HepG2 (cell line): ENCODE results near the gene NELL2. TPM values are rescaled to one million over a fixed set of nuclear protein-coding genes. Genes with fewer than 3 reads are reported as not detected.

Source experiments
- ATAC-seq: fragments of 200-7000 bp; cut with Tn5 transposase; 3 replicates; pipeline ENCODE4 v1.9.1; 2020; ENCODE audit warnings: mild to moderate bottlenecking, moderate library complexity
- BruUV-seq: library from RNA; stranded (reverse); fragments of 400-500 nt; replicated peaks from 2 replicates; lab custom pipeline; 2021; lab: Mats Ljungman, UMichigan
- CTCF ChIA-PET: fragments of 300-600 bp; formaldehyde crosslinking; extraction: SDS; loops from one replicate; lab custom pipeline; 2021; ENCODE audit warnings: low total read pairs, inconsistent platforms, low intra/inter-chr PET ratio; lab: Yijun Ruan, JAX
- POLR2A ChIA-PET: fragments of 350-600 bp; sonication (Branson Sonifier 250); formaldehyde crosslinking; loops from one replicate; lab custom pipeline; 2020; ENCODE audit warnings: antibody characterized with exemption, inconsistent platforms; lab: Yijun Ruan, JAX
- DNase-seq: peaks from one replicate; pipeline ENCODE4 v3.0.0-alpha.2; 2015; ENCODE audit warnings: low spot score
- FAIRE-seq: peaks from 3 replicates; lab custom pipeline; 2011; peaks lifted over from hg19 to GRCh38; lab: Jason Lieb, UNC
- H2AFZ ChIP-seq: one replicate; pipeline ENCODE4 v1.6.1; 2011; ENCODE audit warnings: low read length, inconsistent platforms
- H3K27ac ChIP-seq: fragments of 300-600 bp; 3 replicates; pipeline ENCODE4 v1.8.0; 2011; ENCODE audit warnings: mixed run types, mild to moderate bottlenecking, mixed read lengths, low read length, inconsistent platforms; ENCODE audit not compliant: insufficient read depth; ENCODE audit errors: extremely low read length
- H3K27me3 ChIP-seq, 2 experiments: fragments of 200-600 bp in 1 of 2; 2 replicates in 1 of 2; 3 replicates in 1 of 2; pipeline versions ENCODE4 v1.6.0 to v1.8.0; 2011; ENCODE audit warnings: low read length in 2 of 2, mild to moderate bottlenecking in 2 of 2, moderate library complexity in 2 of 2, inconsistent platforms in 1 of 2; ENCODE audit not compliant: insufficient read depth in 2 of 2, control insufficient read depth in 1 of 2
- H3K36me3 ChIP-seq, 2 experiments: fragments of 200-600 bp in 1 of 2; replicated peaks in 1 of 2; 2 replicates in 1 of 2; 3 replicates in 1 of 2; pipeline versions ENCODE4 v1.5.1 to v1.8.0; 2011; ENCODE audit warnings: low read length in 2 of 2, inconsistent platforms in 1 of 2; ENCODE audit not compliant: insufficient read depth in 2 of 2, control insufficient read depth in 1 of 2
- H3K4me1 ChIP-seq: 2 replicates; pipeline ENCODE4 v1.5.1; 2012; ENCODE audit warnings: low read length, inconsistent platforms; ENCODE audit not compliant: insufficient read depth
- H3K4me2 ChIP-seq: 2 replicates; pipeline ENCODE4 v1.6.0; 2011; ENCODE audit warnings: low read depth, low read length, inconsistent platforms
- H3K4me3 ChIP-seq, 3 experiments: fragments of 200-600 bp in 1 of 3; sonication (generic), shearing (Covaris generic) in 1 of 3; replicated peaks in 1 of 3; 2 replicates each; pipeline ENCODE4 v1.5.1; 2011 to 2016; ENCODE audit warnings: low read length in 3 of 3, inconsistent platforms in 2 of 3, low read depth in 2 of 3, mild to moderate bottlenecking in 2 of 3, control low read depth in 1 of 3, mixed read lengths in 1 of 3; ENCODE audit not compliant: insufficient read depth in 1 of 3
- H3K79me2 ChIP-seq: one replicate; pipeline ENCODE4 v1.6.1; 2011; ENCODE audit warnings: low read length, inconsistent platforms; ENCODE audit not compliant: insufficient read depth
- H3K9ac ChIP-seq: 2 replicates; pipeline ENCODE4 v1.6.0; 2011; ENCODE audit warnings: mild to moderate bottlenecking, low read depth, low read length, inconsistent platforms; ENCODE audit not compliant: insufficient read depth
- H3K9me3 ChIP-seq: 2 replicates; pipeline ENCODE4 v1.5.1; 2012; ENCODE audit warnings: mild to moderate bottlenecking, low read length
- H4K20me1 ChIP-seq: 2 replicates; pipeline ENCODE4 v1.6.0; 2011; ENCODE audit warnings: inconsistent platforms, mild to moderate bottlenecking, low read length, moderate library complexity; ENCODE audit not compliant: insufficient read depth
- BCL6 ChIP-seq: IDR thresholded peaks from 2 replicates; pipeline ENCODE4 v1.6.1; 2016; ENCODE audit warnings: missing genetic modification reagents, missing compliant biosample characterization
- ZBTB7B ChIP-seq: sonication (generic); formaldehyde crosslinking; IDR thresholded peaks from 2 replicates; pipeline ENCODE4 v1.4.0; 2020; ENCODE audit warnings: missing genetic modification reagents
- ZMYM3 ChIP-seq: sonication (generic); formaldehyde crosslinking; IDR thresholded peaks from 2 replicates; pipeline ENCODE4 v1.5.1; 2020; ENCODE audit warnings: mild to moderate bottlenecking, missing genetic modification reagents
- WGBS: methylation state at CpG from one replicate; pipeline ENCODE4 v1.1.6; 2017; ENCODE audit warnings: low lambda C conversion rate; 5-methylcytosine and 5-hydroxymethylcytosine counted together
- in situ Hi-C: cut with HindIII; loops from 2 replicates; pipeline ENCODE4 v1.10.0; 2017; ENCODE audit warnings: low pct_unique_long_range_greater_than_20kb; ENCODE audit not compliant: extremely low pct_ligation_motif_present
- intact Hi-C: fragments of 100-400 bp; cut with micrococcal nuclease; formaldehyde crosslinking; loops from one replicate; pipeline ENCODE4 v1.10.0; 2022; ENCODE audit not compliant: unreplicated experiment
- polyA plus RNA-seq, 8 experiments: library from polyadenylated mRNA; depleted of rRNA in 3 of 8; stranded (reverse) in 7 of 8; unstranded in 1 of 8; fragments of >200 nt; fragmentation: Illumina TruSeq in 4 of 8; extraction: Trizol in 4 of 8; gene quantifications; 2 replicates each; pipeline versions ENCODE4 v1.2.1 to v1.2.3, GENCODE V29; 2011 to 2016; ENCODE audit warnings: low read depth in 4 of 8, missing spikeins in 1 of 8, mixed read lengths in 1 of 8; ENCODE audit not compliant: insufficient read depth in 1 of 8
- total RNA-seq, 5 experiments: library from RNA; depleted of rRNA; stranded (reverse); fragments of >200 nt; fragmentation: Illumina TruSeq; extraction: Trizol; gene quantifications; 2 replicates each; pipeline ENCODE4 v1.2.3, GENCODE V29; 2016; ENCODE audit warnings: low read depth in 1 of 5
- TF ChIP-seq, protein P1 (sequence below): sonication (generic); formaldehyde crosslinking; conservative IDR thresholded peaks from 2 replicates; pipeline ENCODE4 v1.8.0; 2022; ENCODE audit warnings: missing genetic modification reagents
- TF ChIP-seq, protein P2 (sequence below): sonication (generic); formaldehyde crosslinking; IDR thresholded peaks from 2 replicates; pipeline ENCODE4 v1.5.0; 2020; ENCODE audit warnings: mild to moderate bottlenecking, low read depth, missing genetic modification reagents, borderline replicate concordance

NELL2 gene
- total and polyA plus RNA-seq, 2 of the 13 experiments (the other 11 are each of a cell fraction or from before 2014, with no cell fraction given), result 0.11 TPM; not detected in 1

DNA sequence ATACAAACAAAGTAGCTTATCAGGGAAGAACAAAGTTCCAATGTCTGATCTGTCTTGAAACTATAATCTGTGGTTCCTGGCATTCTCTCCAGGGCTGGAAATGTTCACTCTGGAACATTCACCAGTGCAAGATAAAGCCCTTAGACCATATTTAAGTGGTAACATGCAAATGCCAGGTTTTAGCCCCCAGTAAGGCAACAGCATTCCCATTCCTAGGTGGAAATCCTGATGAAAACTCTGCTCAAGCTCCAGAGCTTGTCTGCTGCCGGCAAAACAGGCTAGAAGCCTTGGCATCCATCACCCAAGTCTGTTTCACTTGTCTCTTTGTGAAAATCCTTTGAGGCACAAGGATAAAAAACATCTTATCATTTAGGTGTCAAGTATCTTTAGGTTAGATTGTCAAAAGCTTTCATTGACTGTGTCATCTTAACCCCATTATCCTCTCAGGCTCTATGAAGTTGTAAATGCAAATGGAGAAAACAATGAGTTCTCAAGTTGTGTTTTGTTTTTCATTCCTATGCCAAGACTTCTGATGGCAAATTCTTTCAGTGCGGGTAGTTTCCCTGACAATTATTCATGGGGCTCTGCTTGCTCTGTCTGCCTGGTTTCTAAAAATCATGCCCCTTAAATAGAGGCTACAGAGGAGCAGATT lies 344.7 kb downstream of the NELL2 start (continued):
- no peak for TF ChIP-seq BCL6 (CRISPR knock-in tag)
- no peak for TF ChIP-seq ZBTB7B (CRISPR knock-in tag)
- TF ChIP-seq ZMYM3 (CRISPR knock-in tag), result no peak
- TF ChIP-seq, protein P1, sequence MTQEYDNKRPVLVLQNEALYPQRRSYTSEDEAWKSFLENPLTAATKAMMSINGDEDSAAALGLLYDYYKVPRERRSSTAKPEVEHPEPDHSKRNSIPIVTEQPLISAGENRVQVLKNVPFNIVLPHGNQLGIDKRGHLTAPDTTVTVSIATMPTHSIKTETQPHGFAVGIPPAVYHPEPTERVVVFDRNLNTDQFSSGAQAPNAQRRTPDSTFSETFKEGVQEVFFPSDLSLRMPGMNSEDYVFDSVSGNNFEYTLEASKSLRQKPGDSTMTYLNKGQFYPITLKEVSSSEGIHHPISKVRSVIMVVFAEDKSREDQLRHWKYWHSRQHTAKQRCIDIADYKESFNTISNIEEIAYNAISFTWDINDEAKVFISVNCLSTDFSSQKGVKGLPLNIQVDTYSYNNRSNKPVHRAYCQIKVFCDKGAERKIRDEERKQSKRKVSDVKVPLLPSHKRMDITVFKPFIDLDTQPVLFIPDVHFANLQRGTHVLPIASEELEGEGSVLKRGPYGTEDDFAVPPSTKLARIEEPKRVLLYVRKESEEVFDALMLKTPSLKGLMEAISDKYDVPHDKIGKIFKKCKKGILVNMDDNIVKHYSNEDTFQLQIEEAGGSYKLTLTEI (CRISPR knock-in tag), result no peak
- TF ChIP-seq, all 625 proteins: peak for 0

DNA sequence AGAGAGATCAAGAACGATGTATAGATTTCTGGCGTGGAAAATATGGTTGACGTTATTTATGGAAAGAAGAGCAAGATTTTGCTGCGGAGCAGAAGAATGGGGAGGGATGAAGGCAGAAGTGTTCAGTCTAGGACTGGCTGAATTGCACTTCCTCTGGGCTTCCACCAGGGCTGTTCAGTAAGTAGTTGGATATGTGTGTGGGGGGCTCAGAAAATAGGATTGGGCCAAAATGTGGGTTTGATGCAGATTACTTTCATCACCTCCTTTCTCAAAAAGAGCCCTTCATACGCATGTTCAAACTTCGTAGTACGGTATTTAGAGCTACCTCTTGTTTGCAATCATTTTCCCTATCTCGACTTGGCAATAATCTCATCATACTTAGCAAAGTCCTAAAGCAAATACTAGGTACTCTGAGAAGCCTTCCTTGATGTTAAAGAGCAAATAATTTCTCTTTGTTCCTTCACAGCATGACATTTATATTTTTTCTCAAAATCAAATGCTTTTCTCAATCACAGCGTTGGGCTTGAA lies 349.4 kb downstream of the NELL2 start:
- Histone ChIP-seq H3K4me1 (peaks cover 15% of the 10 kb centered on the region), H4K20me1 (no peaks in the 10 kb centered on the region), H3K4me3 (no peak overlapping the region), H2AFZ (no peak overlapping the region), H3K27me3 (no peaks in the 10 kb centered on the region), H3K9ac (no peak overlapping the region), H3K36me3 (no peaks in the 10 kb centered on the region), H3K79me2 (no peaks in the 10 kb centered on the region), H3K27ac (no peak overlapping the region), H3K4me2 (no peak overlapping the region), H3K9me3 (no peaks in the 10 kb centered on the region)
- ChIA-PET CTCF (no interaction called here), POLR2A (no interaction called here)
- in situ Hi-C loops (no loop called here), intact Hi-C loops (loop anchor here (5.0 kb wide), 1 partner anchor 509 kb away; no protein-coding TSS in a partner anchor)
- WGBS, result 51% methylated on average over 9 of the region's 9 CpGs
- DNase-seq, result no peak
- TF ChIP-seq, protein P2, sequence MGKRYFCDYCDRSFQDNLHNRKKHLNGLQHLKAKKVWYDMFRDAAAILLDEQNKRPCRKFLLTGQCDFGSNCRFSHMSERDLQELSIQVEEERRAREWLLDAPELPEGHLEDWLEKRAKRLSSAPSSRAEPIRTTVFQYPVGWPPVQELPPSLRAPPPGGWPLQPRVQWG (CRISPR knock-in tag), result no peak
- ATAC-seq, result peak; percentile 70
- no peak for FAIRE-seq
- BruUV-seq, result no TSS peak
